ENCODE measurements around the gene GRM5.

DNA sequence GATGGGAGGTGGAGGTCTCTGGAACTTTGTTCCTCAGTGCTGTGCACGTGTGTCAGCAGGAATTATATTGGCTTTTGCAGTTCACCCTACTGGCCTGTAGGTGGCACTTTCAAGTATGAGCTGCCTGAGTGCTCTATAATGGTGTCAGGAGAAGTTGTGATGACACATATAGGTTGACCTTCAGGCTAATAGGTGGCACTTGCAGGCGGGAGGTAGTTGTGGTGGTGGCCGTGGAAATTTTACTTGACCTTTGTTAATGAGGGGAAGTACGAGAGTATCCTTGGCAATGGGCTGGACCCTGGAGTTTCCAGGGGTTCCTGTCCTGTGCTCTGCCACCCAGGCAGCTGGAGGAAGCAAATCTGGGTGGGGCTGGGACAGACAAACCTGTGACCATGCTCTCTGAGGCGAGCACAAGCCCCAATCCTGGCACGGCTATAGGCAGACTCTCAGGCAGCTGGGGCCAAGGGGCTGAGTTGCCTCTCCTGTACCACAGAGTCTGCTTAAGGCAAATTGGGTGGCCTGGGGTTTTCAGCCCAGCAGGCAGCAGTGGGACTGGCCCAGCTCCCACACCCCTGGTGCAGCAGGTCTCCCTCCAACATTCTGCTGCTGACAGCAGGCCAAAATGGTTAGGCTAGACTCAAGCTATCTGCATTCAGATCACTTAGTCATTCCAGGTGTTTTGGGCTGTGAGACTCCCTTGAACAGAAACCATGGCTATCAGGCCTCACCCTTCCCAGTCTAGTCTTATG, 580.7 kb downstream of the GRM5 start:
- TF ChIP-seq, protein P1, sequence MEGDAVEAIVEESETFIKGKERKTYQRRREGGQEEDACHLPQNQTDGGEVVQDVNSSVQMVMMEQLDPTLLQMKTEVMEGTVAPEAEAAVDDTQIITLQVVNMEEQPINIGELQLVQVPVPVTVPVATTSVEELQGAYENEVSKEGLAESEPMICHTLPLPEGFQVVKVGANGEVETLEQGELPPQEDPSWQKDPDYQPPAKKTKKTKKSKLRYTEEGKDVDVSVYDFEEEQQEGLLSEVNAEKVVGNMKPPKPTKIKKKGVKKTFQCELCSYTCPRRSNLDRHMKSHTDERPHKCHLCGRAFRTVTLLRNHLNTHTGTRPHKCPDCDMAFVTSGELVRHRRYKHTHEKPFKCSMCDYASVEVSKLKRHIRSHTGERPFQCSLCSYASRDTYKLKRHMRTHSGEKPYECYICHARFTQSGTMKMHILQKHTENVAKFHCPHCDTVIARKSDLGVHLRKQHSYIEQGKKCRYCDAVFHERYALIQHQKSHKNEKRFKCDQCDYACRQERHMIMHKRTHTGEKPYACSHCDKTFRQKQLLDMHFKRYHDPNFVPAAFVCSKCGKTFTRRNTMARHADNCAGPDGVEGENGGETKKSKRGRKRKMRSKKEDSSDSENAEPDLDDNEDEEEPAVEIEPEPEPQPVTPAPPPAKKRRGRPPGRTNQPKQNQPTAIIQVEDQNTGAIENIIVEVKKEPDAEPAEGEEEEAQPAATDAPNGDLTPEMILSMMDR (IDR thresholded peaks at IDR 0.05) = peak; percentile 90
- TF ChIP-seq ZFX (IDR thresholded peaks at IDR 0.05; ENCODE audit: borderline replicate concordance) = no peak
